ENCODE results near the gene PCDHB9.

The PCDHB9 gene

GRCh38 chr5:141236516-141237313 is 49.8 kb downstream of the PCDHB9 start:
- no peak for DNase-seq (ENCODE audit: low spot score)

Measured in SW480 (cell line).